AG04450 (cell line): Measurements from ENCODE around the gene SLC25A1. TPM values are rescaled to one million over a fixed set of nuclear protein-coding genes. Genes with fewer than 3 reads are reported as not detected.
A peak's percentile ranks its signal among the peaks of the same experiment; 100 is the strongest.

Experiments
- CTCF ChIA-PET: fragments of 300-600, 350-600 bp; formaldehyde crosslinking; extraction: SDS; loops from one replicate; lab custom pipeline; 2022; ENCODE audit warnings: antibody characterized with exemption, inconsistent platforms; lab: Charles Lee
- POLR2A ChIA-PET: fragments of 350-600 bp; formaldehyde crosslinking; extraction: SDS; loops from one replicate; lab custom pipeline; 2021; ENCODE audit warnings: antibody characterized with exemption, inconsistent platforms; lab: Yijun Ruan, JAX
- DNase-seq: peaks from one replicate; pipeline ENCODE4 v3.0.0-alpha.2; 2011; ENCODE audit warnings: low read depth, low spot score
- H3K27ac ChIP-seq: one replicate; pipeline ENCODE4 v1.5.1; 2012; ENCODE audit warnings: low read depth, low read length, control low read depth
- H3K27me3 ChIP-seq: one replicate; pipeline ENCODE4 v1.6.0; 2012; ENCODE audit warnings: low read length; ENCODE audit not compliant: control insufficient read depth, insufficient read depth
- H3K4me3 ChIP-seq: 2 replicates; pipeline ENCODE4 v1.5.1; 2011; ENCODE audit warnings: mild to moderate bottlenecking, low read depth, low read length, control low read depth
- H3K9me3 ChIP-seq: 2 replicates; pipeline ENCODE4 v1.5.1; 2012; ENCODE audit warnings: low read length; ENCODE audit not compliant: control insufficient read depth, insufficient read depth
- polyA plus RNA-seq: library from polyadenylated mRNA; depleted of rRNA; stranded (reverse); fragments of >200 nt; gene quantifications from 2 replicates; pipeline ENCODE4 v1.2.3, GENCODE V29; 2011
- TF ChIP-seq, protein P1 (sequence below): IDR thresholded peaks from 2 replicates; pipeline ENCODE4 v1.5.1; 2011; ENCODE audit warnings: low read depth, low read length, control low read depth, inconsistent platforms

The SLC25A1 gene
- polyA plus RNA-seq, 1 experiment, result 18.4 TPM

- POLR2A ChIA-PET, result no interaction called here
- H3K27me3 ChIP-seq, result peaks cover 13% of the 10 kb centered on the region
- H3K9me3 ChIP-seq, result no peaks in the 10 kb centered on the region; the same call in 1 of the 2 replicates
- no peak for DNase-seq
- TF ChIP-seq, protein P1, sequence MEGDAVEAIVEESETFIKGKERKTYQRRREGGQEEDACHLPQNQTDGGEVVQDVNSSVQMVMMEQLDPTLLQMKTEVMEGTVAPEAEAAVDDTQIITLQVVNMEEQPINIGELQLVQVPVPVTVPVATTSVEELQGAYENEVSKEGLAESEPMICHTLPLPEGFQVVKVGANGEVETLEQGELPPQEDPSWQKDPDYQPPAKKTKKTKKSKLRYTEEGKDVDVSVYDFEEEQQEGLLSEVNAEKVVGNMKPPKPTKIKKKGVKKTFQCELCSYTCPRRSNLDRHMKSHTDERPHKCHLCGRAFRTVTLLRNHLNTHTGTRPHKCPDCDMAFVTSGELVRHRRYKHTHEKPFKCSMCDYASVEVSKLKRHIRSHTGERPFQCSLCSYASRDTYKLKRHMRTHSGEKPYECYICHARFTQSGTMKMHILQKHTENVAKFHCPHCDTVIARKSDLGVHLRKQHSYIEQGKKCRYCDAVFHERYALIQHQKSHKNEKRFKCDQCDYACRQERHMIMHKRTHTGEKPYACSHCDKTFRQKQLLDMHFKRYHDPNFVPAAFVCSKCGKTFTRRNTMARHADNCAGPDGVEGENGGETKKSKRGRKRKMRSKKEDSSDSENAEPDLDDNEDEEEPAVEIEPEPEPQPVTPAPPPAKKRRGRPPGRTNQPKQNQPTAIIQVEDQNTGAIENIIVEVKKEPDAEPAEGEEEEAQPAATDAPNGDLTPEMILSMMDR, result no peak
- peak overlapping the region; percentile 86 for H3K4me3 ChIP-seq
- CTCF ChIA-PET, result no interaction called here
- H3K27ac ChIP-seq, result no peak overlapping the region
Observed at GRCh38 chr22:19172213-19173046, 6.1 kb downstream of the SLC25A1 start.

DNA sequence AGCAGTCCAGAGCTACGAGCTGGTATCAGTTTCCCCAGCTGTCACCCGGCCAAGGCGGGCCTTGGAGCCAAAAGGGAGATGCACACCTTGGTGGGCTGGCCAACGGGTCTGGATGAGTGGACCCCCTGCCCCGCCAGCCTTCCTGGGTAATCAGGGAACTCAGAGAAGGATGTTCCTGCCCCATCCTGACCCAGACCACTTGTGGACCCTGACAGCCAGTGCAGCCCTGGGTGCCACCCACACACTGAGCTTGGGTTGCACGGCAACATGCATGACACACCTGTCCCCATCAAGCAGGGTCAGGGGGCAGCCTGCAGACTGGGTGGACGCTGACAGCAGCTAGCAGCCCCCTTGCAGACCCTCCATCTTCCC lies 8.6 kb downstream of the SLC25A1 start:
- CTCF ChIA-PET, result no interaction called here
- H3K27me3 ChIP-seq, result peaks cover 20% of the 10 kb centered on the region

DNA sequence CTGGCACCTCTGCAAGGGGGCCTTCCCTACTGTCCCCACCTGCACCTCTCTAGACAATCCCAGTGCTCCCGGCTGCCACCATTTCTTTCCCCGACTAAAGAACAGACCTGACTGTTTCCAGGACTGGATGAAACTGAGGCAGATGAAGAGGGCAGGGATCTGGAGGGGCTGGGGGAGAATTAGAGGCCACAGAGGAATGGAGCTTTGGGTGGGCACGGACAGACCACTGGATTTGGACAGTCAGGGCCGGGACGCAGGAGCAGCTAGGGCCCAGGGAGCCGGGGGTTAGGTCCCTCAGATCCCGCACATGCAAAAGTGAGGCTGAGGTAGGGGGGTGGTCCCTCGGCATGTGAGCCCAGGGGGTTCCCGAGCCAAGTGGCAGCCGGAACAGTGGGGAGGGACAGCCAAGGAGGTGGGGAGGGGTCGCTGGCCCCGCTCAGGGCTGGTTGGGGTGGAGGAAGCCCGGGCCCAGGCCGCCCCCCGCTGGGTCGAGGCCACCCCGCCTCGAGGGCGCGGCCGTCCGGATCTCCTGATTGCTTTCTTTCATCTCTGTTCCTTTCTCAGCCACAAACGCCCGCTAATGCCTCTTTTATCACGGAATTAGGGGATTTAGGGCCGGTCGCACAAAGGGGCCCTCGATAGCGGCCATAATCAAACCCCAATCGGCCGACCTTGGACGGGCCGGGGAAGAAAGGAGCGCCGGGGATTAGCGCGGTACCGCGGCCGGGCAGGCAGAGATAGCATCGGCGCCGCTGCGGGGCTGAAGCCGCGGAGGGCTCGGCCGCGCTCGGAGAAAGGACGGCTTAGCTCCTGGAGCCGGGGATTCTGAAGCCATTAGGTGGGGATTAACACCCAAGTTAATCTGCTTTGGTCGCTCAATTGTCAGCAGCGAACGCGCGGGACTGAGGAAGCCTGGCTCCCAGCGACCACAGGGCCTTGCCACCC lies 9.3 kb downstream of the SLC25A1 start:
- Histone ChIP-seq H3K27ac (peak overlapping the region; percentile 31), H3K4me3 (no peak overlapping the region), H3K27me3 (peaks cover 20% of the 10 kb centered on the region), H3K9me3 (no peaks in the 10 kb centered on the region; the same call in 1 of the 2 replicates)
- TF ChIP-seq, protein P1, result no peak
- CTCF ChIA-PET, result interaction anchor here (1.1 kb wide), 1 partner anchor 25 kb away, joined by 6 read pairs; the partner anchor contains the start of gene ESS2
- POLR2A ChIA-PET, result interaction anchor here (0.5 to 0.9 kb wide), 2 partner anchors 9 to 11 kb away, joined by 3 to 6 read pairs; partner anchors contain the start of gene SLC25A1
- DNase-seq, result no peak

More for the DNA sequence above, 8.6 kb downstream of the SLC25A1 start:
- TF ChIP-seq, protein P1, result no peak
- H3K9me3 ChIP-seq, result no peaks in the 10 kb centered on the region; the same call in 1 of the 2 replicates
- no peak overlapping the region for H3K4me3 ChIP-seq
- DNase-seq, result no peak
- POLR2A ChIA-PET, result no interaction called here
- no peak overlapping the region for H3K27ac ChIP-seq

DNA sequence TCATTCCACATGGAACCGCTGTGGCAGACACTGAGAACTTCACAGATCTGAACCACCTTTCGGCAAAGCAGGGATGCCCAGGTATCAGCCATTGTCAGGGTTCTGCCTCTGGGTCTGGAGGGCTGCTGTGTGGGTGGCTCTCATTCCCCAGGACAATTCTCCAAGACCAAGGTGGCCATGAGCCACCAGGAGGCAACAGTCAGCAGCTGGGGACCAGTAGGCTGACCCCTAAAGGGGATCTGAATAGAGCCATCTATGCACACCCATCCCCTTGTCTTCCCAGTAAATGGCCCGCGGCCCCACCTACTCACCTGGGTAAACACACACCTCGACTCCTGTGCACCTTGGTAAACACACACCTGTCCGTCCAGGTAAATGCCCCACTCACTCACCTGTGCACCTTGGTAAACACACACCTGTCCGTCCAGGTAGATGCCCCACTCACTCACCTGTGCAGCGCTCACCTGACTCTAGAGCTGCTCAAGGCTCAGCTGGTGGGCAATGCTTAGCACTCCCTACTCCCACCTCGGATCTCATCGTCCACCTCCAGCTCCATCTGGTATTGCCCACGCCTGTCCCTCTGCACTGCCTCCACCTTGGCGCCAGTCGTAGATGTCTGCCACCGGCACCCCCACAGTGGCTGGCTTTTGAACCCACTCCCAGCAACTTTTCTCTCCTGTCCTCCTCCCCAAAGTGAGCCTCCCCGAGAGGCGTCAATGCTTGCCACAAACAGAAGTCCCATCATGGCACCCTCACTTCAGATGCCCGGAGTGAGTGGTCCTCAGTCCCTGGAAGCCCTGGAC lies 10.2 kb downstream of the SLC25A1 start:
- Histone ChIP-seq H3K4me3 (no peak overlapping the region), H3K9me3 (no peaks in the 10 kb centered on the region; the same call in 1 of the 2 replicates), H3K27me3 (peaks cover 20% of the 10 kb centered on the region), H3K27ac (no peak overlapping the region)
- CTCF ChIA-PET, result interaction anchor here (1.1 kb wide), 1 partner anchor 24 kb away, joined by 6 read pairs; the partner anchor contains the start of gene ESS2
- POLR2A ChIA-PET, result interaction anchor here (0.5 to 0.9 kb wide), 2 partner anchors 10 kb away, joined by 3 to 6 read pairs; partner anchors contain the start of gene SLC25A1
- no peak for DNase-seq
- TF ChIP-seq, protein P1, result no peak
